WTC11 (cell line): Measurements from ENCODE around the gene SLC27A4. TPM values are rescaled to one million over a fixed set of nuclear protein-coding genes. Genes with fewer than 3 reads are reported as not detected.

Source experiments
- ATAC-seq: fragments of 200-7000 bp; cut with Tn5 transposase; 2 replicates; pipeline ENCODE4 v1.10.0; 2021; ENCODE audit warnings: mild to moderate bottlenecking, moderate library complexity
- CTCF ChIA-PET: fragments of 300-600 bp; sonication (Branson Sonifier 250); formaldehyde crosslinking; loops from one replicate; lab custom pipeline; 2021; ENCODE audit warnings: antibody characterized with exemption; lab: Charles Lee
- POLR2A ChIA-PET: fragments of 350-600 bp; sonication (Branson Sonifier 250); formaldehyde crosslinking; loops from one replicate; lab custom pipeline; 2021; ENCODE audit warnings: antibody characterized with exemption; lab: Charles Lee
- DNase-seq: peaks from one replicate; pipeline ENCODE4 v3.0.0; 2021; ENCODE audit warnings: low spot score
- H3K27ac Mint-ChIP-seq: 2 replicates; pipeline ENCODE4 v1.8.0; 2021; ENCODE audit warnings: mixed read lengths
- H3K27me3 Mint-ChIP-seq: 2 replicates; pipeline ENCODE4 v1.8.0; 2021; ENCODE audit warnings: low read depth, mild to moderate bottlenecking, moderate library complexity, mixed read lengths
- H3K36me3 Mint-ChIP-seq: 2 replicates; pipeline ENCODE4 v1.8.0; 2021; ENCODE audit warnings: mixed read lengths
- H3K4me1 Mint-ChIP-seq: 2 replicates; pipeline ENCODE4 v1.8.0; 2022; ENCODE audit warnings: mixed read lengths
- H3K4me3 Mint-ChIP-seq: 2 replicates; pipeline ENCODE4 v1.8.0; 2021; ENCODE audit warnings: mild to moderate bottlenecking, moderate library complexity, mixed read lengths
- H3K9me3 Mint-ChIP-seq: 2 replicates; pipeline ENCODE4 v1.8.0; 2021; ENCODE audit warnings: mixed read lengths
- AFF4 ChIP-seq: sonication (generic); formaldehyde crosslinking; IDR thresholded peaks from 2 replicates; pipeline ENCODE4 v1.8.1; 2023; ENCODE audit warnings: mild to moderate bottlenecking, missing genetic modification reagents, borderline replicate concordance
- E2F5 ChIP-seq: sonication (generic); formaldehyde crosslinking; IDR thresholded peaks from 2 replicates; pipeline ENCODE4 v1.8.1; 2022; ENCODE audit warnings: mild to moderate bottlenecking, moderate library complexity, missing genetic modification reagents
- ERG ChIP-seq: fragments of 250-450 bp; sonication (Bioruptor Pico); IDR thresholded peaks from 2 replicates; pipeline ENCODE4 v1.8.0; 2021; ENCODE audit warnings: mild to moderate bottlenecking
- FOXJ3 ChIP-seq: sonication (generic); formaldehyde crosslinking; IDR thresholded peaks from 2 replicates; pipeline ENCODE4 v1.9.0; 2021; ENCODE audit warnings: missing genetic modification reagents, mild to moderate bottlenecking, borderline replicate concordance
- GABPB1 ChIP-seq: sonication (generic); formaldehyde crosslinking; IDR thresholded peaks from 2 replicates; pipeline ENCODE4 v1.8.1; 2023; ENCODE audit warnings: mild to moderate bottlenecking, missing genetic modification reagents
- GRHL2 ChIP-seq: fragments of 250-450 bp; sonication (Bioruptor Pico); IDR thresholded peaks from 2 replicates; pipeline ENCODE4 v1.8.0; 2022; ENCODE audit warnings: mild to moderate bottlenecking, moderate library complexity; ENCODE audit not compliant: insufficient replicate concordance, severe bottlenecking
- GTF2I ChIP-seq: fragments of 250-450 bp; sonication (Bioruptor Pico); conservative IDR thresholded peaks from 2 replicates; pipeline ENCODE4 v1.4.0; 2021; ENCODE audit warnings: mild to moderate bottlenecking
- MLX ChIP-seq: sonication (generic); formaldehyde crosslinking; IDR thresholded peaks from 2 replicates; pipeline ENCODE4 v1.8.1; 2023; ENCODE audit warnings: mild to moderate bottlenecking, missing genetic modification reagents, moderate library complexity
- MXD4 ChIP-seq: fragments of 250-450 bp; sonication (Bioruptor Pico); IDR thresholded peaks from 2 replicates; pipeline ENCODE4 v1.8.0; 2021; ENCODE audit warnings: mild to moderate bottlenecking, moderate library complexity, borderline replicate concordance
- NFATC4 ChIP-seq: fragments of 250-450 bp; sonication (Bioruptor Pico); IDR thresholded peaks from 2 replicates; pipeline ENCODE4 v1.9.0; 2021; ENCODE audit warnings: mild to moderate bottlenecking
- TCF7 ChIP-seq: sonication (generic); formaldehyde crosslinking; IDR thresholded peaks from 2 replicates; pipeline ENCODE4 v1.8.0; 2022; ENCODE audit warnings: mild to moderate bottlenecking, low read depth, missing genetic modification reagents, moderate library complexity
- USF1 ChIP-seq: sonication (generic); formaldehyde crosslinking; IDR thresholded peaks from 2 replicates; pipeline ENCODE4 v1.8.0; 2022; ENCODE audit warnings: mild to moderate bottlenecking, missing genetic modification reagents
- ZBTB43 ChIP-seq: sonication (generic); formaldehyde crosslinking; IDR thresholded peaks from 2 replicates; pipeline ENCODE4 v1.8.1; 2023; ENCODE audit warnings: mild to moderate bottlenecking, missing genetic modification reagents
- ZNF138 ChIP-seq: sonication (generic); formaldehyde crosslinking; conservative IDR thresholded peaks from 2 replicates; pipeline ENCODE4 v1.8.1; 2022; ENCODE audit warnings: mild to moderate bottlenecking, moderate library complexity, missing genetic modification reagents
- ZNF219 ChIP-seq: sonication (generic); formaldehyde crosslinking; IDR thresholded peaks from 2 replicates; pipeline ENCODE4 v1.8.0; 2023; ENCODE audit warnings: missing genetic modification reagents, mild to moderate bottlenecking, borderline replicate concordance
- ZNF281 ChIP-seq: sonication (generic); formaldehyde crosslinking; IDR thresholded peaks from 2 replicates; pipeline ENCODE4 v1.8.0; 2023; ENCODE audit warnings: mild to moderate bottlenecking, missing genetic modification reagents
- total RNA-seq: library from RNA; stranded (reverse); gene quantifications from 3 replicates; pipeline ENCODE4 v1.2.3, GENCODE V29; 2021

The SLC27A4 gene
- total RNA-seq, 1 experiment from 2014 or later, result 23.8 TPM

GRCh38 chr9:128297221-128297773, 43.0 kb upstream of the SLC27A4 start (continued):
- TF ChIP-seq E2F5 (CRISPR knock-in tag) (no peak), ERG (no peak), ZNF281 (CRISPR knock-in tag) (no peak), TCF7 (CRISPR knock-in tag) (no peak), MLX (no peak), ZNF219 (no peak), AFF4 (no peak), FOXJ3 (CRISPR knock-in tag) (no peak)

GRCh38 chr9:128298535-128299482, 41.5 kb upstream of the SLC27A4 start:
- CTCF ChIA-PET, result interaction anchor here (0.6 to 2.6 kb wide), 6 partner anchors 43 to 252 kb away, joined by 3 to 15 read pairs (median 5); partner anchors contain the start of gene CERCAM
- POLR2A ChIA-PET, result interaction anchor here (0.5 kb wide), 1 partner anchor 391 kb away, joined by 5 read pairs; no protein-coding TSS in a partner anchor
- no peak for DNase-seq
- no peak for TF ChIP-seq NFATC4 (CRISPR knock-in tag)
- no peak for TF ChIP-seq MXD4 (CRISPR knock-in tag)
- no peak for TF ChIP-seq MLX
- no peak for TF ChIP-seq GTF2I (CRISPR knock-in tag)
- TF ChIP-seq ZBTB43, result no peak
- TF ChIP-seq GABPB1, result no peak
- TF ChIP-seq USF1 (CRISPR knock-in tag), result no peak
- TF ChIP-seq ZNF138, result no peak
- no peak for TF ChIP-seq GRHL2 (CRISPR knock-in tag)
- no peak for TF ChIP-seq AFF4

More at GRCh38 chr9:128298535-128299482, 41.5 kb upstream of the SLC27A4 start:
- H3K27me3 Mint-ChIP-seq, result peaks cover 2% of the 10 kb centered on the region; the same call in 1 of the 2 replicates
- H3K4me1 Mint-ChIP-seq, result no peaks in the 10 kb centered on the region
- no peak overlapping the region for H3K4me3 Mint-ChIP-seq
- no peaks in the 10 kb centered on the region for H3K36me3 Mint-ChIP-seq
- peak overlapping the region; percentile 27 for H3K27ac Mint-ChIP-seq
- no peaks in the 10 kb centered on the region for H3K9me3 Mint-ChIP-seq
- ATAC-seq, result no peak
